ENCODE measurements around the gene HEXD.

DNA sequence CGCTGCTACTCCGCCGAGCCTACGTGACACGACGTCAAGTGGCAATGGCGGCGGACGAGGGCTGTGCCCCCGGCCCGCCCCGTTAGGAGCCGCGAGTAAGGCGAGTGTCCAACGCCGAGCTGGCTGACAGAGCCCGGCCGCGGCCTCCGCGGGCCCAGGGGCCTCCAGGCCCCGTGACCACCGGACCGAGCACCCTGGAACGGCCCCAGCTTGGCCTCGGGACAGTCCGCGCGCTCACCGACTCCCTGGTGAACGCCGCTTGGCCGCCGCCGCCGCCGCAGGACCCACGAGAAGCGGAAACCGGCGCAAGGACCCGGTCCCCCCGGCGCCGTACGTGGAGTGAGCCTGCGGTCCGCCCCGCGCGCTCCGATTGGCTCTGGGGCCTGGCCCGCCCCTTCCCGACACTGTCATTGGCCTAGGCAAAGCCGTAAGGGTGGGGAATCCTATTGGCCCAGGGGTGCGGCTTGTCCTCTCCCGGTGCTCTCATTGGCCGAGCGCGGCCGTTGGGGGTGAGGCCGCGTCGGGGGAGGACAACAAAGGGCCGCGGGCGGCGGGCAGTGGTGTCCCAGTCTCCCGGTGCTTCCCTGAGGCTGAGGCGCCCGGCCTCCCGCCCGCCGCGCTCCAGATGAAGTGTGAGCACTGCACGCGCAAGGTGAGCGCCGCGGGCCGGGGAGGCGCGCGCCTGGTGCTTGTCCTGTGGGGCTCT lies 40.2 kb downstream of the HEXD start, which contains the start of gene NARF:
- no peak for TF ChIP-seq EZH2 (IDR thresholded peaks at IDR 0.05; ENCODE audit: insufficient read depth, poor library complexity, severe bottlenecking)
- TF ChIP-seq EZH2phosphoT487 (IDR thresholded peaks at IDR 0.05; ENCODE audit: insufficient read depth, low read depth), result no peak
